PFSK-1 (cell line): ENCODE data around the gene CCDC183.

Experiments used
- FOXP2 ChIP-seq: optimal IDR thresholded peaks from 2 replicates; pipeline ENCODE3; 2011; ENCODE audit warnings: borderline replicate concordance, control low read depth, inconsistent platforms; ENCODE audit not compliant: insufficient read depth; ENCODE audit errors: extremely low read length, extremely low read depth
- POLR2AphosphoS5 ChIP-seq: IDR thresholded peaks from 2 replicates; pipeline ENCODE4 v1.6.1; 2012; ENCODE audit warnings: low read depth, mild to moderate bottlenecking, control low read depth, low read length, moderate library complexity
- SIN3A ChIP-seq: IDR thresholded peaks from 2 replicates; pipeline ENCODE4 v1.6.1; 2012; ENCODE audit warnings: mild to moderate bottlenecking, low read length, moderate library complexity, borderline replicate concordance; ENCODE audit not compliant: insufficient read depth
- TAF1 ChIP-seq: IDR thresholded peaks from 2 replicates; pipeline ENCODE4 v1.6.1; 2012; ENCODE audit warnings: low read length, control low read depth, borderline replicate concordance; ENCODE audit not compliant: insufficient read depth
- TF ChIP-seq, protein P1 (sequence below), 2 experiments: IDR thresholded peaks; 2 replicates each; pipeline versions ENCODE4 v1.6.1 to v1.8.0; 2011 to 2012; ENCODE audit warnings: low read depth in 2 of 2, low read length in 2 of 2, control low read depth in 1 of 2, inconsistent platforms in 1 of 2, mild to moderate bottlenecking in 1 of 2, moderate library complexity in 1 of 2; ENCODE audit not compliant: insufficient read depth in 1 of 2

DNA sequence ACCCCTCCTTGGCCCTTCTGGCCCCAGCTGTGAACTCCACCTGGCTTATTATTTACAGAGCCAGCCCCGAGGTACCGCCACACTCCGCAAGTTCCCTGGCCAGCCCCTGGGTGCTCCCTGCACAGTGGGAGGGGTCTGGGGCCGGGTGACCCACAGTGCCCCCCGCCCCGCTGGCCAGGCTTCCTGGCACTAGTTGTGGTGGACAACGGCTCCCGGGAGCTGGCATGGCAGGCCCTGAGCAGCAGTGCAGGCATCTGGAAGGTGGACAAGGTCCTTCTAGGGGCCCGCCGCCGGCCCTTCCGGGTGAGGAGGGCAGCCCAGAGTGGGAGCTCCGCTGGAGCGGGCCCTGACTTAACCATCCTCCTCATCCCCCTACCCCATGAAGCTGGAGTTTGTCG, 59.9 kb downstream of the CCDC183 start:
- TF ChIP-seq, protein P1, sequence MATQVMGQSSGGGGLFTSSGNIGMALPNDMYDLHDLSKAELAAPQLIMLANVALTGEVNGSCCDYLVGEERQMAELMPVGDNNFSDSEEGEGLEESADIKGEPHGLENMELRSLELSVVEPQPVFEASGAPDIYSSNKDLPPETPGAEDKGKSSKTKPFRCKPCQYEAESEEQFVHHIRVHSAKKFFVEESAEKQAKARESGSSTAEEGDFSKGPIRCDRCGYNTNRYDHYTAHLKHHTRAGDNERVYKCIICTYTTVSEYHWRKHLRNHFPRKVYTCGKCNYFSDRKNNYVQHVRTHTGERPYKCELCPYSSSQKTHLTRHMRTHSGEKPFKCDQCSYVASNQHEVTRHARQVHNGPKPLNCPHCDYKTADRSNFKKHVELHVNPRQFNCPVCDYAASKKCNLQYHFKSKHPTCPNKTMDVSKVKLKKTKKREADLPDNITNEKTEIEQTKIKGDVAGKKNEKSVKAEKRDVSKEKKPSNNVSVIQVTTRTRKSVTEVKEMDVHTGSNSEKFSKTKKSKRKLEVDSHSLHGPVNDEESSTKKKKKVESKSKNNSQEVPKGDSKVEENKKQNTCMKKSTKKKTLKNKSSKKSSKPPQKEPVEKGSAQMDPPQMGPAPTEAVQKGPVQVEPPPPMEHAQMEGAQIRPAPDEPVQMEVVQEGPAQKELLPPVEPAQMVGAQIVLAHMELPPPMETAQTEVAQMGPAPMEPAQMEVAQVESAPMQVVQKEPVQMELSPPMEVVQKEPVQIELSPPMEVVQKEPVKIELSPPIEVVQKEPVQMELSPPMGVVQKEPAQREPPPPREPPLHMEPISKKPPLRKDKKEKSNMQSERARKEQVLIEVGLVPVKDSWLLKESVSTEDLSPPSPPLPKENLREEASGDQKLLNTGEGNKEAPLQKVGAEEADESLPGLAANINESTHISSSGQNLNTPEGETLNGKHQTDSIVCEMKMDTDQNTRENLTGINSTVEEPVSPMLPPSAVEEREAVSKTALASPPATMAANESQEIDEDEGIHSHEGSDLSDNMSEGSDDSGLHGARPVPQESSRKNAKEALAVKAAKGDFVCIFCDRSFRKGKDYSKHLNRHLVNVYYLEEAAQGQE (IDR thresholded peaks at IDR 0.05; ENCODE audit: insufficient read depth in 1 of 2, low read depth in 2 of 2, low read length in 2 of 2): no peak
- TF ChIP-seq POLR2AphosphoS5: no peak
- no peak for TF ChIP-seq FOXP2
- no peak for TF ChIP-seq TAF1
- no peak for TF ChIP-seq SIN3A
